T-helper 17 cell (primary cell): ENCODE data around the gene UBL7. TPM values are rescaled to one million over a fixed set of nuclear protein-coding genes. Genes with fewer than 3 reads are reported as not detected.

Experiments used
- ATAC-seq: fragments of 150-1000 bp; cut with Tn5 transposase; 2 replicates; pipeline ENCODE4 v1.10.0; 2021; ENCODE audit warnings: mild to moderate bottlenecking, moderate library complexity
- DNase-seq, 3 donors: peaks; one replicate each; pipeline versions ENCODE4 v3.0.0 to v3.0.0-alpha.2; 2020 to 2021
- H3K9me3 ChIP-seq: one replicate; pipeline ENCODE4 v1.7.0; 2013; ENCODE audit warnings: low read length, mild to moderate bottlenecking; ENCODE audit not compliant: control insufficient read depth, poor library complexity, severe bottlenecking
- H3K27ac Mint-ChIP-seq: one replicate; pipeline ENCODE4 v1.8.0; 2022; ENCODE audit warnings: mild to moderate bottlenecking, moderate library complexity, mixed read lengths
- H3K27me3 Mint-ChIP-seq: one replicate; pipeline ENCODE4 v1.8.0; 2022; ENCODE audit warnings: mixed read lengths
- H3K36me3 Mint-ChIP-seq: one replicate; pipeline ENCODE4 v1.8.0; 2022; ENCODE audit warnings: low read depth, mixed read lengths
- H3K4me1 Mint-ChIP-seq: one replicate; pipeline ENCODE4 v1.8.0; 2022; ENCODE audit warnings: mild to moderate bottlenecking, mixed read lengths
- H3K4me3 Mint-ChIP-seq: one replicate; pipeline ENCODE4 v1.8.0; 2022; ENCODE audit warnings: mild to moderate bottlenecking, moderate library complexity, mixed read lengths
- total RNA-seq, 4 donors: library from RNA in 2 of 4; stranded (reverse) in 2 of 4; gene quantifications; one replicate each; pipeline ENCODE4 v1.2.3 and lab custom pipeline; 2022 to 2026

UBL7 gene, protein sequence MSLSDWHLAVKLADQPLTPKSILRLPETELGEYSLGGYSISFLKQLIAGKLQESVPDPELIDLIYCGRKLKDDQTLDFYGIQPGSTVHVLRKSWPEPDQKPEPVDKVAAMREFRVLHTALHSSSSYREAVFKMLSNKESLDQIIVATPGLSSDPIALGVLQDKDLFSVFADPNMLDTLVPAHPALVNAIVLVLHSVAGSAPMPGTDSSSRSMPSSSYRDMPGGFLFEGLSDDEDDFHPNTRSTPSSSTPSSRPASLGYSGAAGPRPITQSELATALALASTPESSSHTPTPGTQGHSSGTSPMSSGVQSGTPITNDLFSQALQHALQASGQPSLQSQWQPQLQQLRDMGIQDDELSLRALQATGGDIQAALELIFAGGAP
- total RNA-seq (10 to 100 TPM; 28.0 to 28.2 TPM), total RNA-seq (lab: John Stamatoyannopoulos, UW) (16.7 to 28.7 reads per million in 2 donors)

GRCh38 chr15:74460871-74461846, at the start of gene UBL7:
Gene UBL7 (minus strand): TSS chr15:74461160. CDS start chr15:74458867, 2,293 bp downstream.
- Mint-ChIP-seq H3K4me1 (peaks cover 33% of the 10 kb centered on the region), H3K4me3 (peak within 1 kb of the TSS; percentile 94), H3K36me3 (peaks cover 4% of the 10 kb centered on the region), H3K27me3 (no peaks in the 10 kb centered on the region), H3K27ac (peak within 1 kb of the TSS; percentile 98)
- ATAC-seq (peak; percentile 99), DNase-seq (peak; percentile 88 to 92 (median 88))
- no peaks in the 10 kb centered on the region for H3K9me3 ChIP-seq

- no peaks in the 10 kb centered on the region for H3K9me3 ChIP-seq
- peaks cover 12% of the 10 kb centered on the region for H3K36me3 Mint-ChIP-seq
- peak overlapping the region; percentile 37 for H3K27ac Mint-ChIP-seq
- peaks cover 4% of the 10 kb centered on the region for H3K4me1 Mint-ChIP-seq
- no peak overlapping the region for H3K4me3 Mint-ChIP-seq
- no peak for DNase-seq
- no peak for ATAC-seq
- no peaks in the 10 kb centered on the region for H3K27me3 Mint-ChIP-seq
Measured at GRCh38 chr15:74506515-74506840, 45.5 kb upstream of the UBL7 start.

GRCh38 chr15:74505837-74506514, 45.0 kb upstream of the UBL7 start:
- no peak for ATAC-seq
- no peak for DNase-seq
- Mint-ChIP-seq H3K4me1 (peaks cover 4% of the 10 kb centered on the region), H3K36me3 (peaks cover 12% of the 10 kb centered on the region), H3K27ac (peak overlapping the region; percentile 37), H3K27me3 (no peaks in the 10 kb centered on the region), H3K4me3 (no peak overlapping the region)
- no peaks in the 10 kb centered on the region for H3K9me3 ChIP-seq

GRCh38 chr15:74504836-74505235, 43.9 kb upstream of the UBL7 start:
- DNase-seq (no peak), ATAC-seq (no peak)
- no peaks in the 10 kb centered on the region for H3K27me3 Mint-ChIP-seq
- H3K4me3 Mint-ChIP-seq = no peak overlapping the region
- H3K9me3 ChIP-seq = no peaks in the 10 kb centered on the region
- peaks cover 12% of the 10 kb centered on the region for H3K36me3 Mint-ChIP-seq
- H3K4me1 Mint-ChIP-seq = peaks cover 4% of the 10 kb centered on the region
- H3K27ac Mint-ChIP-seq = no peak overlapping the region

- H3K9me3 ChIP-seq = no peaks in the 10 kb centered on the region
- DNase-seq (no peak), ATAC-seq (no peak)
- Mint-ChIP-seq H3K4me3 (no peak overlapping the region), H3K36me3 (peaks cover 12% of the 10 kb centered on the region), H3K27me3 (no peaks in the 10 kb centered on the region), H3K27ac (no peak overlapping the region), H3K4me1 (peaks cover 4% of the 10 kb centered on the region)
Measured at GRCh38 chr15:74504418-74504817, 43.5 kb upstream of the UBL7 start.

DNA sequence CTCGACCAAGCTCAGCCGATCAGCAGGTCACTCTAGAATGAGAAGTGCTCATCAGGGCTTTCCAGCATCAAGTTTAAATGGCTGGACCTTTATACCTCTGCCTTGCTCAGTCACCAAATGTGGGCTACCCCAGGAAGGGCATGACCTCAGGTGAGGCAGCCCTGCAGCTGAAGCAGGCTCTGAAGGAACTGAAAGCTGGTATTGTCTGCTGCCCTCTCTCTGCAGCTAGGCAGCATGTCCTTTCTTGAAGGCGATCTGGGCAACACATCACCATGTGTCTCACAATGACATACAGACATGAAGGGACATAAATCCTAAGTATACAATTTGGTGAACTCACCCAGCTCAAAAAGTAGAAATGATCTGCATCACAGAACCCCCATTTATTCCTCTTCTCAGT, 41.3 kb upstream of the UBL7 start:
- Mint-ChIP-seq H3K4me1 (peaks cover 4% of the 10 kb centered on the region), H3K27ac (no peak overlapping the region), H3K36me3 (peaks cover 12% of the 10 kb centered on the region), H3K27me3 (no peaks in the 10 kb centered on the region), H3K4me3 (no peak overlapping the region)
- H3K9me3 ChIP-seq = no peaks in the 10 kb centered on the region
- ATAC-seq (no peak), DNase-seq (no peak)

DNA sequence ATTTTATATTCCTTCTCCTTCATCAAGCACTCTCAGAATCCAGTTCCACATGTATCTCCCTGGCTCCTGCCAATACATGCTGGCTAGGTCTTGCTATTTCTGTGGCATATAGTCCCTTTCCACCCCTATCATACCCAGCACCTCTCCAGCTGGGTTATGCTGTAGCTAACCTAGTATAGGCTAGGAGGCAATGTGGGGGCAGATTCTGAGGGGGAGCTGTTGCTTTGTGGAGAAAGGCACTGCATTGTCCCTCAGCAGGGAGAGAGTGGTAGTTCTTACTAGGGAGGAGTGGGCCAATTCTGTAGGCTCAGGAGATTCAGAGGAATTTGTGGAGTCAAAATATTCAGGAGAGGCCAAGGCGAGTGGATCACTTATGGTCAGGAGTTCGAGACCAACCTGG, 39.4 kb upstream of the UBL7 start:
- H3K4me3 Mint-ChIP-seq = no peak overlapping the region
- H3K27ac Mint-ChIP-seq = no peak overlapping the region
- peaks cover 4% of the 10 kb centered on the region for H3K4me1 Mint-ChIP-seq
- H3K27me3 Mint-ChIP-seq = no peaks in the 10 kb centered on the region
- H3K9me3 ChIP-seq = no peaks in the 10 kb centered on the region
- H3K36me3 Mint-ChIP-seq = peaks cover 8% of the 10 kb centered on the region
- ATAC-seq (no peak), DNase-seq (no peak)

- ATAC-seq (no peak), DNase-seq (no peak)
- H3K9me3 ChIP-seq = no peaks in the 10 kb centered on the region
- Mint-ChIP-seq H3K4me1 (peaks cover 2% of the 10 kb centered on the region), H3K27ac (no peak overlapping the region), H3K4me3 (no peak overlapping the region), H3K36me3 (peaks cover 8% of the 10 kb centered on the region), H3K27me3 (no peaks in the 10 kb centered on the region)
Measured at GRCh38 chr15:74499366-74499765, 38.4 kb upstream of the UBL7 start.

GRCh38 chr15:74497584-74497983, 36.6 kb upstream of the UBL7 start:
- ATAC-seq = no peak
- Mint-ChIP-seq H3K36me3 (peaks cover 5% of the 10 kb centered on the region), H3K27ac (no peak overlapping the region)

DNA sequence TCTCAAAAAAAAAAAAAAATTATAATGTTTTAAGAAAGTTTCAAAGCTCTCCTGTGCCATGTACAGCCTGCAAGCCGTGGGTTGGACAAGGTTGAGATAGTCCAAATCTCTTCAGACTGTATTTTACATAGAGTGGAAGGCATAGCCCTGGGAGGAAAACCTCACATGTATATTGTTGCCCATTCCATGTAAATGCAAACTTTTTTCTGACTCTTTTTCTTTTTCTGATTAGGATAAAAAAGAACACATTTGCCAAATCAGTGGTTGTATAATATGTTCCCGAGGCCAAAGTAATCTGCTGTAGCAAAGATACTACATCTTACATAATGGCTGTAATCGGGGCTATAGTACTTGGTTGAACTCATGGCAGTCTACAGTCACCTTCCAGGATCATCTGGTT, 35.7 kb upstream of the UBL7 start:
- ATAC-seq = no peak
- no peak overlapping the region for H3K27ac Mint-ChIP-seq
- no peak for DNase-seq

More at GRCh38 chr15:74497584-74497983, 36.6 kb upstream of the UBL7 start:
- no peaks in the 10 kb centered on the region for H3K9me3 ChIP-seq
- no peak for DNase-seq
- H3K4me1 Mint-ChIP-seq = peaks cover 2% of the 10 kb centered on the region
- H3K4me3 Mint-ChIP-seq = no peak overlapping the region
- no peaks in the 10 kb centered on the region for H3K27me3 Mint-ChIP-seq

DNA sequence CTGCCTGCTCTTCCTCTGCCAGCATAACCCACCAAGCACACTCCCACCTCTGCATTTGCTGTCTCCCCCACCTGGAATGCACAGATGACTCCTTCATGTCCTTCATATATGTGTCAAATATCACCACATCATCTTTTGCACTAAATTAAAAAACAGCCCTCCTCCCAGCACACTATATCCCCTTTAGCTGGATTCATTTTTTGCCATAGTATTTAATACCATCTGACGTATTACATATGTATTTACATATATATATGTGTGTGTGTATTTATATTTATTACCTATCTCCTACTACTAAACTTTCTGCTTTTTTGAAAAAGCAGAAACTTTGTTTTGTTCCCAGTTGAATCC, 29.4 kb upstream of the UBL7 start:
- Mint-ChIP-seq H3K27me3 (no peaks in the 10 kb centered on the region), H3K4me3 (no peak overlapping the region), H3K36me3 (no peaks in the 10 kb centered on the region), H3K27ac (no peak overlapping the region), H3K4me1 (peaks cover 14% of the 10 kb centered on the region)
- H3K9me3 ChIP-seq = no peaks in the 10 kb centered on the region
- ATAC-seq = no peak
- no peak for DNase-seq

More for the DNA sequence above, 35.7 kb upstream of the UBL7 start:
- Mint-ChIP-seq H3K4me1 (no peaks in the 10 kb centered on the region), H3K36me3 (no peaks in the 10 kb centered on the region), H3K4me3 (no peak overlapping the region), H3K27me3 (no peaks in the 10 kb centered on the region)
- no peaks in the 10 kb centered on the region for H3K9me3 ChIP-seq

DNA sequence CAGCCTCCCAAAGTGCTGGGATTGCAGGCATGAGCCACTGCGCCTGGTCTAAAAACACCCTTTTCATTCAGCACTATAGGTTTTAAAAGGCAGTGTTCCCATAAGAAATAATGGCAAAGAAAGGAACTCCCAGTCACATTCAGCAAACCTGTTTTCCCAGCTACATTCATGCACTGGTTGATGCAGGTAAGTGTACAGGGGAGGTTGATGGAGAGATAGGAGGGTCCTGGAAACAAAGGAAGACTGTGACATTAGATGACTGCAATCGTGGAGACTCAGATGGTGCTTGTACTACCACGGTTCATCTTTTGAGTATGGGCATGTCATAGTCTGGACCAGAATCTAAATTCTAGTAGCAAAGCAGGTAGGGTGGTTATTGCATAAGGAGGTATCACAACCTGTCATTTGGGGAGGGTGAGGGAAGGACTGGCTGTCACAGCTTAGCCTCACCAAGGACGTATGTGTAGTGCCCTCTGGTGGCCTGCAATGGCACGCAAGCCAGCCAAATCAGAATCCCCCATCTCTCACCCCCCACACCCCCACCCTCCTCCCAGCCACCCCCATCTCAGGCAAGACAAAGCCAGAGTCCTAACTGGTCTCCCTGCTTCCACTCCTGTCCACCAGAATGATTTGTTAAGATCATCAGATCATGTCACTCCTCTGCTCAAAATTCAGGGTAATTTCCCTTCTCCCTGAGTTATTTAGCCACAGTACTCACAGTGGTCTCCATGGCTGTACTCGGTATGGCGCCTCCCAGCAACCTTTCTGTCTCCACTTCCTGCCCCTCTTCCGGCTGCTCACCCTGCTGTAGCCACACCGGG, 28.8 kb upstream of the UBL7 start:
- Mint-ChIP-seq H3K4me3 (no peak overlapping the region), H3K36me3 (no peaks in the 10 kb centered on the region), H3K4me1 (peaks cover 14% of the 10 kb centered on the region), H3K27ac (no peak overlapping the region), H3K27me3 (no peaks in the 10 kb centered on the region)
- H3K9me3 ChIP-seq = no peaks in the 10 kb centered on the region
- ATAC-seq = peak; percentile 90
- peak; percentile 35 to 44 (median 41) for DNase-seq
